IMR-90 (cell line): ENCODE measurements around the gene RADIL. TPM values are rescaled to one million over a fixed set of nuclear protein-coding genes. Genes with fewer than 3 reads are reported as not detected.

ENCODE experiments used
- ATAC-seq: fragments of 200-7000 bp; cut with Tn5 transposase; 2 replicates; pipeline ENCODE4 v1.9.1; 2020; ENCODE audit warnings: low read depth, mild to moderate bottlenecking, moderate library complexity
- BruUV-seq: library from RNA; stranded (reverse); fragments of 400-500 nt; replicated peaks from 2 replicates; lab custom pipeline; 2021; lab: Mats Ljungman, UMichigan
- CTCF ChIA-PET: fragments of 300-600 bp; formaldehyde crosslinking; extraction: SDS; loops from one replicate; lab custom pipeline; 2021; ENCODE audit warnings: antibody characterized with exemption; lab: Yijun Ruan, JAX
- POLR2A ChIA-PET: fragments of 300-600 bp; sonication (Branson Sonifier 250); formaldehyde crosslinking; loops from one replicate; lab custom pipeline; 2022; ENCODE audit warnings: antibody characterized with exemption; ENCODE audit not compliant: unreplicated experiment; lab: Charles Lee
- DNase-seq: peaks from one replicate; pipeline ENCODE4 v3.0.0; 2013
- H2AFZ ChIP-seq: replicated peaks from 2 replicates; pipeline ENCODE3; 2013; ENCODE audit warnings: low read length, mild to moderate bottlenecking; ENCODE audit not compliant: poor library complexity
- H2AK5ac ChIP-seq: 2 replicates; pipeline ENCODE4 v1.6.1; 2013; ENCODE audit warnings: low read depth, low read length, inconsistent platforms
- H2AK9ac ChIP-seq: replicated peaks from 2 replicates; pipeline ENCODE3; 2013; ENCODE audit warnings: mild to moderate bottlenecking, low read depth, low read length, moderate library complexity; ENCODE audit not compliant: poor library complexity
- H2BK120ac ChIP-seq: 2 replicates; pipeline ENCODE4 v1.6.1; 2013; ENCODE audit warnings: low read depth, low read length, inconsistent platforms
- H2BK15ac ChIP-seq: 3 replicates; pipeline ENCODE4 v1.6.1; 2013; ENCODE audit warnings: low read depth, low read length, inconsistent platforms
- H2BK20ac ChIP-seq: 2 replicates; pipeline ENCODE4 v1.6.1; 2013; ENCODE audit warnings: low read depth, mild to moderate bottlenecking, inconsistent platforms, low read length, moderate library complexity
- H2BK5ac ChIP-seq: 2 replicates; pipeline ENCODE4 v1.6.1; 2013; ENCODE audit warnings: mild to moderate bottlenecking, low read depth, low read length, inconsistent platforms; ENCODE audit not compliant: poor library complexity, severe bottlenecking
- H3K14ac ChIP-seq: replicated peaks from 2 replicates; pipeline ENCODE4 v1.6.1; 2013; ENCODE audit warnings: low read depth, low read length, inconsistent platforms
- H3K18ac ChIP-seq: 2 replicates; pipeline ENCODE4 v1.6.1; 2013; ENCODE audit warnings: low read depth, low read length, control low read depth
- H3K23ac ChIP-seq: 2 replicates; pipeline ENCODE4 v1.6.1; 2013; ENCODE audit warnings: low read depth, low read length, inconsistent platforms
- H3K27ac ChIP-seq: 2 replicates; pipeline ENCODE4 v1.5.1; 2013; ENCODE audit warnings: mild to moderate bottlenecking, control low read depth, low read length; ENCODE audit not compliant: insufficient read depth
- H3K27me3 ChIP-seq: 2 replicates; pipeline ENCODE4 v1.6.1; 2013; ENCODE audit warnings: low read length; ENCODE audit not compliant: control insufficient read depth, insufficient read depth
- H3K36me3 ChIP-seq: 2 replicates; pipeline ENCODE4 v1.6.1; 2013; ENCODE audit warnings: low read length, mixed read lengths; ENCODE audit not compliant: control insufficient read depth, insufficient read depth
- H3K4ac ChIP-seq: 2 replicates; pipeline ENCODE4 v1.6.1; 2013; ENCODE audit warnings: low read depth, low read length, inconsistent platforms
- H3K4me1 ChIP-seq: 2 replicates; pipeline ENCODE4 v1.6.1; 2013; ENCODE audit warnings: low read length, mixed read lengths; ENCODE audit not compliant: control insufficient read depth, insufficient read depth
- H3K4me2 ChIP-seq: 2 replicates; pipeline ENCODE4 v1.6.1; 2013; ENCODE audit warnings: low read depth, mild to moderate bottlenecking, control low read depth, low read length, moderate library complexity
- H3K4me3 ChIP-seq: 2 replicates; pipeline ENCODE4 v1.5.1; 2013; ENCODE audit warnings: low read depth, mild to moderate bottlenecking, control low read depth, low read length, moderate library complexity; ENCODE audit not compliant: insufficient read depth
- H3K56ac ChIP-seq: 2 replicates; pipeline ENCODE4 v1.6.1; 2013; ENCODE audit warnings: low read length, inconsistent platforms; ENCODE audit not compliant: insufficient read depth; ENCODE audit errors: extremely low read depth
- H3K79me1 ChIP-seq, 2 experiments: 2 replicates each; pipeline ENCODE4 v1.6.1; 2013; ENCODE audit warnings: low read length in 2 of 2, inconsistent platforms in 1 of 2, low read depth in 1 of 2
- H3K9ac ChIP-seq: 2 replicates; pipeline ENCODE4 v1.6.1; 2013; ENCODE audit warnings: low read depth, low read length, control low read depth
- H3K9me1 ChIP-seq: 2 replicates; pipeline ENCODE4 v1.6.1; 2013; ENCODE audit warnings: low read length, inconsistent platforms; ENCODE audit not compliant: insufficient read depth
- H3K9me3 ChIP-seq: 2 replicates; pipeline ENCODE4 v1.6.1; 2013; ENCODE audit warnings: low read length; ENCODE audit not compliant: control insufficient read depth, insufficient read depth
- H4K20me1 ChIP-seq: 2 replicates; pipeline ENCODE4 v1.6.1; 2013; ENCODE audit warnings: low read length, inconsistent platforms; ENCODE audit not compliant: insufficient read depth
- H4K5ac ChIP-seq: 2 replicates; pipeline ENCODE4 v1.6.1; 2013; ENCODE audit warnings: mild to moderate bottlenecking, low read depth, low read length, control low read depth
- H4K8ac ChIP-seq, 2 experiments: 2 replicates each; pipeline ENCODE4 v1.6.1; 2013; ENCODE audit warnings: low read depth in 2 of 2, low read length in 2 of 2, control low read depth in 1 of 2, inconsistent platforms in 1 of 2
- H4K91ac ChIP-seq: 2 replicates; pipeline ENCODE4 v1.6.1; 2013; ENCODE audit warnings: low read depth, low read length, inconsistent platforms; ENCODE audit not compliant: insufficient read depth
- BHLHE40 ChIP-seq: fragments of 150-350 bp; IDR thresholded peaks from 2 replicates; pipeline ENCODE4 v1.6.1; 2016; ENCODE audit warnings: mild to moderate bottlenecking, low read depth, low read length
- CHD1 ChIP-seq: IDR thresholded peaks from 2 replicates; pipeline ENCODE4 v1.6.1; 2012; ENCODE audit warnings: low read depth, low read length, improper control_type of control experiment
- MXI1 ChIP-seq: IDR thresholded peaks from 2 replicates; pipeline ENCODE4 v1.6.1; 2012; ENCODE audit warnings: low read depth, mild to moderate bottlenecking, low read length, moderate library complexity, borderline replicate concordance
- POLR2A ChIP-seq: IDR thresholded peaks from 2 replicates; pipeline ENCODE4 v1.6.1; 2012; ENCODE audit warnings: mild to moderate bottlenecking, low read depth, low read length
- SMC3 ChIP-seq: fragments of 150-350 bp; IDR thresholded peaks from 2 replicates; pipeline ENCODE4 v1.6.1; 2016; ENCODE audit warnings: low read depth, mild to moderate bottlenecking, antibody characterized with exemption, low read length, moderate library complexity
- WGBS, 2 experiments: methylation state at CpG; one replicate each; pipeline versions ENCODE4 v1.1.5 to v1.1.7; 2013; ENCODE audit warnings: missing lambda C conversion rate in 2 of 2; ENCODE audit not compliant: insufficient read length in 1 of 2; ENCODE audit errors: extremely low coverage in 2 of 2; 5-methylcytosine and 5-hydroxymethylcytosine counted together
- dilution Hi-C: fragments of 300-500 bp; cut with HindIII; formaldehyde crosslinking; loops from one replicate; pipeline ENCODE4 v1.14.3; 2018; ENCODE audit warnings: low sequenced_read_pairs; ENCODE audit not compliant: unreplicated experiment
- in situ Hi-C: fragments of 300-500 bp; cut with MboI; formaldehyde crosslinking; loops from 3 replicates; pipeline ENCODE4 v1.14.3; 2019; ENCODE audit warnings: low sequenced_read_pairs, inconsistent platforms, mixed read lengths
- intact Hi-C: fragments of 100-400 bp; cut with micrococcal nuclease; formaldehyde crosslinking; loops from 2 replicates; pipeline ENCODE4 v1.10.0; 2022
- polyA plus RNA-seq, 3 experiments: library from polyadenylated mRNA; depleted of rRNA; stranded (reverse); fragments of >200 nt; gene quantifications; 2 replicates each; pipeline ENCODE4 v1.2.3, GENCODE V29; 2012; ENCODE audit warnings: low replicate concordance in 1 of 3
- total RNA-seq: library from RNA; depleted of rRNA; stranded (reverse); fragments of >200 nt; gene quantifications from 2 replicates; pipeline ENCODE4 v1.2.3, GENCODE V29; 2012
- TF ChIP-seq, protein P1 (sequence below): conservative IDR thresholded peaks from 2 replicates; pipeline ENCODE4 v1.5.1; 2012; ENCODE audit warnings: mild to moderate bottlenecking, low read depth, low read length, improper control_type of control experiment

RADIL gene
- total and polyA plus RNA-seq, 2 of the 4 experiments (the other 2 are of a cell fraction): 0.18 to 0.48 TPM

DNA sequence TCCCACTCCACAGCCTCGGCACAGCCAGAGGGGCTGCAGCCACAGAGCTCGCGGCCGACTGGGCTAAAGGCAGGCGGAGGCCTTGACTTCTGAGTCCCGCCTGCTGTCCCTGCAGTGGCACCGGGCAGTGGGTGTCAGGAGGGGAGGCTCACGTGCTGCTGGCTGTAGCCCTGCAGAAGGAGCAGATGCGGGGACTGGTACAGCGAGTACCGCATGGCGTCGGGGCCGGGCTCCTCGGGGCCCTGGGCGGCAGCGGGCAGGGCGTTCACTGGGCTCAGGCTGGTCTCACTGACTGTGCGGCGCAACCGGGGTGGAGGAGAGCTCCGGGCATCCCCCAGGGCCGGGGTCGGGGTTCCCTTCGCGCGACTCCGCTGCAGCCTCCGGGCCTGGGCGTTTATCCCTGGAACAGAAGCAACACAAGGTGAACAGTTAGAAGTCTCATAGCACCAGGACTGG is 47.3 kb downstream of the RADIL start:
- no peak overlapping the region for H3K4ac ChIP-seq
- no peak overlapping the region for H2AFZ ChIP-seq
- no peak overlapping the region for H2BK15ac ChIP-seq
- no TSS peak for BruUV-seq
- no peak for TF ChIP-seq SMC3
- TF ChIP-seq CHD1: no peak
- no peak for TF ChIP-seq BHLHE40
- TF ChIP-seq MXI1: no peak
- no peak for TF ChIP-seq POLR2A
- TF ChIP-seq, protein P1, sequence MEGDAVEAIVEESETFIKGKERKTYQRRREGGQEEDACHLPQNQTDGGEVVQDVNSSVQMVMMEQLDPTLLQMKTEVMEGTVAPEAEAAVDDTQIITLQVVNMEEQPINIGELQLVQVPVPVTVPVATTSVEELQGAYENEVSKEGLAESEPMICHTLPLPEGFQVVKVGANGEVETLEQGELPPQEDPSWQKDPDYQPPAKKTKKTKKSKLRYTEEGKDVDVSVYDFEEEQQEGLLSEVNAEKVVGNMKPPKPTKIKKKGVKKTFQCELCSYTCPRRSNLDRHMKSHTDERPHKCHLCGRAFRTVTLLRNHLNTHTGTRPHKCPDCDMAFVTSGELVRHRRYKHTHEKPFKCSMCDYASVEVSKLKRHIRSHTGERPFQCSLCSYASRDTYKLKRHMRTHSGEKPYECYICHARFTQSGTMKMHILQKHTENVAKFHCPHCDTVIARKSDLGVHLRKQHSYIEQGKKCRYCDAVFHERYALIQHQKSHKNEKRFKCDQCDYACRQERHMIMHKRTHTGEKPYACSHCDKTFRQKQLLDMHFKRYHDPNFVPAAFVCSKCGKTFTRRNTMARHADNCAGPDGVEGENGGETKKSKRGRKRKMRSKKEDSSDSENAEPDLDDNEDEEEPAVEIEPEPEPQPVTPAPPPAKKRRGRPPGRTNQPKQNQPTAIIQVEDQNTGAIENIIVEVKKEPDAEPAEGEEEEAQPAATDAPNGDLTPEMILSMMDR: no peak
- no peak overlapping the region for H2BK20ac ChIP-seq
- H2BK120ac ChIP-seq: no peak overlapping the region
- 92% methylated on average over 11 of the region's 30 CpGs; no CpG with 5 or more reads in 1 of the 2 experiments for WGBS, 2 experiments
- H3K4me3 ChIP-seq: no peak overlapping the region
- DNase-seq (no peak), ATAC-seq (no peak)
- H3K9ac ChIP-seq: no peak overlapping the region
- H3K56ac ChIP-seq: no peak overlapping the region
- H2BK5ac ChIP-seq: no peak overlapping the region
- H3K9me1 ChIP-seq: no peaks in the 10 kb centered on the region
- no peaks in the 10 kb centered on the region for H3K9me3 ChIP-seq
- no peak overlapping the region for H3K23ac ChIP-seq
- H3K27me3 ChIP-seq: peaks cover 1% of the 10 kb centered on the region; the same call in 1 of the 2 replicates
- ChIA-PET CTCF (no interaction called here), POLR2A (no interaction called here)
- H3K4me2 ChIP-seq: no peak overlapping the region
- H2AK5ac ChIP-seq: no peak overlapping the region
- H3K4me1 ChIP-seq: no peaks in the 10 kb centered on the region
- intact Hi-C loops (no loop called here), in situ Hi-C loops (no loop called here), dilution Hi-C loops (no loop called here)
- H3K79me1 ChIP-seq: no peaks in the 10 kb centered on the region
- no peak overlapping the region for H4K91ac ChIP-seq
- no peaks in the 10 kb centered on the region for H3K36me3 ChIP-seq
- H4K5ac ChIP-seq: no peak overlapping the region
- H3K27ac ChIP-seq: no peak overlapping the region
- H3K18ac ChIP-seq: no peak overlapping the region
- H2AK9ac ChIP-seq: no peak overlapping the region
- H3K14ac ChIP-seq: no peak overlapping the region
- H4K8ac ChIP-seq: no peak overlapping the region
- H4K20me1 ChIP-seq: no peaks in the 10 kb centered on the region
